ENCODE measurements around the gene YWHAQ.
"Not testable (repeated sequence)": the region's sequence is repeated elsewhere in the genome, so short reads cannot be mapped to it uniquely, and the experiment has no call there.

Gene YWHAQ

DNA sequence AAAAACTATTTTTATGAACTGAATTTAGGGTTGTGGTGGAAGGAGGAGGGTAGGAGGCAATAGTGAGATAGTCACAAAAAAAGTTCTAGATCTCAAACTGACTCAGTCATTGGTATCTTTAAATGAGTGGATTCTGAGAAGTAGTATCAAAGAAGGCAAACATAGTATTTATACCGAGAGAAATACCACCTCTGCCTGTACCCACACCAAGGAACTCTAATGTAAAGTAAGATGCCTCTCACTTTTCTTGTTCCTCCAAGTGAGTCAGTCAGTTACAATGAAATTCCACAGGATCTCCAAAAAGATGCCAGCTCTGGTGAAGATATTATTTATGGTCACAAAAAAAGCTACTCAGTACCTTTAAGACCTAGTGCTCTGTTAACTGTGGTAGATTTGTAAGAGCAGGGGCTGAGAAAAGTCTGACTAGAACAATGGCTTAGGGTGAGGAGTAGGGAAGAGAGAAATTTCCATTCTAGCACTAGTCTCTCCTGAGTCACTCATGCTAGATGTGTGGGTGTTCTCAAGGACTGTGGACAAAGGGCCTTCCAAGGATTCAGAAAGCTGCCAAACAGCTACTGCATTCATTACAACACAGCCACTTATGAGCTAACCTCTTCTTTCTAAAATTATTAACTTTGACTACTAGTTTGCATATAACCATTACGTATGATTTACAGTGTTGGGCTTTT, 36.3 kb downstream of the YWHAQ start:
- DNase-seq (ENCODE audit: low spot score), result peak; percentile 84

DNA sequence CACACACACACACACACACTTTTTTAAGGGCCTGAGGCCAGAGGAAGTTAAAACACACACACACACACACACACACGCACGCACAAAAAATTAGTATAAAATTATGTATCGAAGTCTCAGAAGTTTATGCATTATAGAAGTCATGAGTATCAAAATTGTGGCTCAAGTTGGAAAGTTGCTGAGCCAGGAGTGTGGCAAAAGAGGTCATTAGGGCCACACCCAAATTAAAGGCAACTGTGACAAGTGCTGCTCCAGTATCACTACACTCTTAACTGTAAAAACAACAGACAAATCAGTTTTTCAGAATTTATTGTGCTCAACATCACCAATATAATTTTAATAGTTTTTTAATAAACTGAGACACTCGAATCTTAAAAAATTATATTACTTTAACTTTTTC, 36.9 kb downstream of the YWHAQ start:
- DNase-seq (ENCODE audit: low spot score), result no peak

DNA sequence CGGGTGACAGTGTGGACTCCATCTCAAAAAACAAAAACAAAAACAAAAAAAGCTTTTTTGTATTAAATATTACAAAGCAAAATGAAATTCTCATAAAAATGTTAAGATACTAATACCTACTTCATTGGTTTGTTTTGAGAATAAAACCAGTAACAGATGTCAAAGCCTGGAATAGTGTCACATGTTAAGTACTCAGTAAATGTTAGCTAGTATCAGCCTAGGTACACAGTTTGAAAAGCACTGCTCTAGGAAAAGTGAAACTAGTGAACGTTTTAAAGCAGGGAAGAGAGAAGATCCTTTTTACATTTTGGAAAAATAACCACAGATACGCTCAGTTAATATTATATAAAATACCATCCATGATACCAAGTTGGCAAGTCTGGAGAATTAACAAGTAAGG, 38.1 kb downstream of the YWHAQ start:
- DNase-seq (ENCODE audit: low spot score), result no peak

DNA sequence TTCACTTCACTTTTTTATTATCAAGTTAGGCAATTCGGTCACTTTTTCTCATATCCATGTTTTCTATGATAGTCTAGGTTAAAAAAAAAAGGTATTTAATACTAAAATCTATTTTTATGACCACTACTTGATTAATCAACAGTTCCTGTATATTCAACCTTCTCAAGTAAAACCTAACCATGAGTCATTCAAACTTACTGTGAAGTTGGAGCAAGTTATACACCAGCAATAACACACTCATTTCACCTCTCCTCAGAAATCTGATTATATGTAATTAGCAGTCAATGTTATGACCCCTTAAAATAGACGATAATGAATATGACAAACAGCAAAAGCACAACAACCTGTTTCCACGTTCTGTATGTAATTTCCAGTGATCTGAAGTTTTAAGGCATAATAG, 40.2 kb downstream of the YWHAQ start:
- no peak for DNase-seq (ENCODE audit: low spot score)

DNA sequence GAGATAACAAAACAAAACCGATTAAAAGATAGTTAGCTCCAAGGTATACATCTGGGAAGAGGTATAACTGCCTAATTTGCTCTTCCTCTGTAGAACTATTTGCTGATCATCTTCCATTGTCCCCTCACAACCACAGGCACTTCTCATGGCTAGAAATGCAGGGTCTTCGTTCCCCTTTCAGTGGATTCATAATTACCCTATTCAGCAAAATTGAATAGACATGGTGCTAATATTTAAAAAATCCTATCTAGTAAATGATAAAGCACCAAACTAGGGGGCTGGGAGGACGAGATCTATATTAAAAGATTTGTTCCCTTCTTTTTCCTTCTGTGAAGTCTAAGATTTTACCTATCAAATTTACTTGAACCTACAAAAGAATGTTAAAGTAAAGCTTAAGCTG, 44.3 kb downstream of the YWHAQ start:
- no peak for DNase-seq (ENCODE audit: low spot score)

DNA sequence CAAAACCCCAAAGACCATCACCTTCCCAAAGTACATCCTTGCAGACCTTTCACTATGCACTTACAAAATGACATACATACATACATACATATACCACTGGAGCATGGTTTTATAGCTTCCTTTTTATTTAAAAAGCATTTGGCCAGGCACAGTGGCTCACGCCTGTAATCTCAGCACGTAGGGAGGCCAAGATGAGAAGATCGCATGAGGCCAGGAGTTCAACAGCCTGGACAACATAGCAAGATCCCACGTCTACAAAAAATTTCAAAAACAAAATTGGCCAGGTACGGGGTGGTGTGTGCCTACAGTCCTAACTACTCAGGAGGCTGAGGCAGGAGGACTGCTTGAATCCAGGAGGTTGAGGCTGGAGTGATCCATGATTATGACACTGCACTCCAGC, 45.3 kb downstream of the YWHAQ start:
- no peak for DNase-seq (ENCODE audit: low spot score)

DNA sequence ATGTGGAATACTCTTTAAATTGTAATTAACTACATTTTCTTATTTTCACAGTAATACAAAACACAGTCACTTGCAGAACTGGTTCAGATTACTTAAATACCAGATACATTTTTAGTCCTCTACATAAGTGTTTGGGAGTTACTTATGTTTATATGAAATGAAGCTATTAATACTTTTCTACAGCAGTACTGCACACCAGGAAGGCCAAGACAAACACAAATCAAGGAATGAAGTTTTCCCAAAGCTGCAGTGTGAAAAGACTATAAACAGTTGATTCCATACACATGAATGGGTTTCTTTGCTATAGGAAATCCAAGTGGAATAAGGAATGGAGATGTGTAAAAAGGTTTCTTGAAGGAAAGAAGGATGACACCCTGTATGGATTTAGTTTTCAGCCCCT, 45.9 kb downstream of the YWHAQ start:
- not testable (repeated sequence) for DNase-seq (ENCODE audit: low spot score)

DNA sequence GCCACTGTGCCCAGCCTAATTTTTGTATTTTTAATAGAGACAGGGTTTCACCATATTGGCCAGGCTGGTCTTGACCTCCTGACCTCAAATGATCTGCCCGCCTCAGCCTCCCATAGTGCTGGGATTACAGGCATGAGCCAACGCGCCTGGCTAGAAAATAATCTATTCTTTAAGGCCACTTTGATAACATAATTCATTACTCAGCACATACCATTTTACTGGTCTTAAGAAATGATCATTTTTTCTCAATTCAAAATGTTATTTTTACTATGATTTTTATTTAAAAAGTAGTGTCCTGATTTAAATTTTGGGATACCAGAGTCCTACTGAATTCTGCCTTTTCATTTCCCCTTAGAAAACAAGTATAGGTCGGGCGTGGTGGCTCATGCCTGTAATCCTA, 48.2 kb downstream of the YWHAQ start:
- no peak for DNase-seq (ENCODE audit: low spot score)

DNA sequence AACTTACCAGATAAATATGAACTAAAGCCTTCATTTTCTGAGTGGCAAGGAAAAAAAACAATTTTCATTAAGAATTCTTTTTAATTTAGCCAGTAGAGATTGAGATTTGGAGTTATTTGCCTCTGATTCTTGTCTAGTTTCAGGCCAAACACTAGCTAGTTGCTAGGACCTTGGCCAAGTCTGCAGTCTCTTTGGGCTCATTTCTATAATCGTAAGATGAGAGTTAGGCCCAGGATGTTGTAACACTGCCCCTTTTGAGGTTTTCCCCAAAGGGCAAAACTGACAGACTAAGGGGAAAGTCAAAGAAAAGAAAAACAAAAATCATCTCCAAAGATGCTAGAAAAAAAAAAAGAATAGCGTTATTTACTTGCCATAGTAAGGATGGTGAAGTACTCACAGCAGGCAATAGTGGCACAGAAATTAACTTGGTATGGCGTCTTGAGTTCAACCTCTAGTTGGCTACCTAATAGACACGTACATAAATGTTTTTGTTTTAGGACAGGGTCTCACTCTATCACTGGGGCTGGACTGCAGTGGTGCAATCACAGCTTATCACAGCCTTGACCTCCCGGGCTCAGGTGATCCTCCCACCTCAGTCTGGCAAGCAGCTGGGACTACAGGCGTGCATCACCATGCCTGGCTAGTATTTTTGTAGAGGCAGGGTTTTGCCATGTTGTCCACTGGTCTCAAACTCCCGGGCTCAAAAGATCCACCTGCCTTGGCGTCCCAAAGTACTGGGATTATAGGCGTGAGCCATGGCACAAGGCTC, 52.1 kb downstream of the YWHAQ start:
- no peak for DNase-seq (ENCODE audit: low spot score)

DNA sequence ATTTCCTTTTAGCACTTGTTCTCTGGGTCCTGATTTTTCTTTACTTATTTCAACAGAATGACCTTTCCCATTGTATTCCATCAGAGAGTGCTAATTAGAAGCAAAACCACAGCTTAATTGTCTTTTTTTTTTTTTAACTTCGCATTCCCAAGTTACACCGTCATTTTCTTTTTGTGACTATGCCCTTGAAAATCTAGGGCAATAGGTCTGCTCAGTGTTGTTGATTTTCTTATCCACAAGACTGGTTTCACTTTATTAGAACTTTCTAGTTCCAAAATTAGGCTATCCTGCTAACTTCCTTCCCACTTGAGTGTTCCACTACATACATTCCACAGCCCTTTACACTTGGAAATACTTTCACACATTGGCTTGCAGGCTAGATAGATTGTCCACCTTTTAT, 56.5 kb downstream of the YWHAQ start:
- DNase-seq (ENCODE audit: low spot score), result no peak

DNA sequence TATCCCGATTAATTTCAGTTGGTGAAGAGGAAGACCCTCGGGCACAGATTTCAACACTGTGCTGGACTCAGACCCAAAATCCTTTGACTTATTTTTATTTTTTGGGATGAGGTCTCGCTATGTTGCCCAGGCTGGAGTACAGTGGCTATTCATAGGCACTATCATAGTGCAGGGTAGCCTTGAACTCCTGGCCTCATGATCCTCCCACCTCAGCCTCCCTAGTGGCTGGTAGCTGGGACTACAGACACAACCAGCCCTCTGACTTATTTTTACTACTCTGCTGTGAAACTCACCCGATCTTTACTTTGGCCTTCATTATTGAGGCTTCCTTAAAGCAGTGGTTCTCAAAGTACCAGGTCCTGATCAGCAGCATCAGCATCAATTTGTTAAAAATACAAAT, 57.0 kb downstream of the YWHAQ start:
- no peak for DNase-seq (ENCODE audit: low spot score)

DNA sequence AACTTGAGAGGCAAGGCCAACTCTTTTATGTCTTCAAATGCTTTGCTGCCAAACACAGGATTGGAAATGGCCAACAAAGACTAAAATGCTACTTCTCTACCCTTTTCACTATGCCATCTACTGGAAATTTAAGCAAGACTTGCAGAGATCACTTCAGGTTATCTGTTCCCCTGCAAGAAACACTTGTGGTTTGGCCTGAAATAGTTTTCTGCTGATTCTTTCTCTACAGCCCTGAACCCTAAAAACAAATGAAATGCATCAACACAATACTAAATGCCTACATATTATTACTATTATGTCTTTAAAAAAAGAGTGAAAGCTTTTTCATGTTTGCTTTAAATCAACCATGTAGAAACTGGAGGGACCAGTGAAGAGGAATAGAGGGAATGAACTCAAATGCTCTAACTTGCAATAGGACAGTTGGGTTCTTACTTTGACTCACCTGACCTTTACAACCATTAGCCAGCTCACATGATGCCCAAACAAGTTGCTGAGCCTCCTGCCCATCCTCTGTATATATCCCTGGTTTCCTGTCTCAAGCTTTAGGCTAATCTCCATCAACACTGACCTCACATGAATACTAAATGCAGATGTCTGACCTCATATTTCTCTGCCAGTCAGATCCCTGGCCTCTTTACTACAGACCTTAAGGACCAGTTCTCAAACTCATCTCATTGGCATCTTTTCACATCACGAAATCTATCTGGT, 57.6 kb downstream of the YWHAQ start:
- DNase-seq (ENCODE audit: low spot score), result no peak

DNA sequence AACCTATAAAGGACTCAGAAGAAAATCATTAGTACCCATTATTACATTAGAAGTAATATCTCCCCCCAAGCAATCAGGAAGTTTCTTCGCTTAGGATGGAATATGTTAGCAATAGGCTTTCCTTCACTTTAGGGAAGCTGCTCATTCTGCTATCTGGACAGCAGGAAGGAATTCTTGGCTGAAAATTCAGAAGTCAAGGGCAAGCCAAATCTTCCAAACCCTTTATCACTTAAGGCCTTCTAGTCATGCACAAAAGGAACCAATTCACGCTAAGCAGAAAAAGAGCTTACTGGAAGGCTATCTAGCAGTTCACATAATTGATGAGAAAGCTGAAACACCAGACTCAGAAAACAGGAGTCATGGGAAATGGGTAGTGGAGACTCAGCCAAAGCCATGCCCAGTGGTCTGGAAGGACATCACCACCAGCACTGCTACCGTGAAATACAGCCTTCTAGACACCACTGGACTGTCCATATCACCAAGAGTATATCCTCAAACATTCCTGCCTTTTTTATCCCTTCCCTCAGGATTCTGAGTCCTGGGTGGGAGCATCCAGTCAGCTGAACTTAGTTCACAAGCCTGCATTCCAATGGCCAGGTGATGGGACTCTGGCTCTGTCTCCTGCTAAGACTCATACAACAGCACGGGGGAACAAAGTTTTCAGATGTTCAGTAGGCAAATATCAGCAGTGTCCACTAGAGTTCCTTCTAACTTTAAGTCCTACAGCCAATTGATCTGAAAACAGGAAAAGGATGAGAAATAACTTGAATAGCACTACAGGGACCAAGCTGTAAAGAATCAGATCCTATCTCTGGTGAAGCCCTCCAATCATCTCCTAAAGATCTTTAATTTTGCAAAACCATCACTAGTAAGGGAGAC, 60.4 kb downstream of the YWHAQ start:
- DNase-seq (ENCODE audit: low spot score), result no peak

DNA sequence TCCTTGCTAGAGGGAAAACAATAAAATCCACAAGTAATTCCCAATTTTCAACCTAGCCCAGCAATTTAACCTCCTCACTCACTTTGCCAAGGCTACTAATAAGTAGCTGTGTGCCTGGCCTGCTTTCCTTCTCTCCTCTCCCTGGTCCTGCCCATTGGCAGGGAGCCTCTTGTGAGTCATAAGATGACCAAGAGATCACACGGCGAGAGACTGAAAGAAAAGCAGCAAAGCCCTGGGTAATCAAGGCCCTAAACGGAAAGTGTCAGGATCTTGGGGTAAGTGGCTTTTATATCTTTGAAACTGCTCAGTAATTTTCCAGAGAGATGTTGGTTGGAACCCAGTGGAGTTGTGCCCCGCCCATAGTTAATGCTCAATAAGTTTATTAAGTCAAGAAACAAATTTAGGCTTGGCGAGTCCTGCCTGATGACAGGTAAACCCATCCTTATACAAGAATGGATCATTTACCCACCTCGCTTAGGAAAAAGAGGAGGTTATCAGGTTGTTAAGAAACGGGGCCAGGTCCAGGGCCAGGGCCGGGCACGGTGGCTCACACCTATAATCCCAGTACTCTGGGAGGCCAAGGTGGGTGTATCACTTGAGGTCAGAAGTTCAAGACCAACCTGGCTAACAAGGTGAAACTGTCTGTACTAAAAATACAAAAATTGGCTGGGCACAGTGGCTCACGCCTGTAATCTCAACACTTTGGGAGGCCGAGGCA, 65.2 kb downstream of the YWHAQ start:
- DNase-seq (ENCODE audit: low spot score), result peak; percentile 89

DNA sequence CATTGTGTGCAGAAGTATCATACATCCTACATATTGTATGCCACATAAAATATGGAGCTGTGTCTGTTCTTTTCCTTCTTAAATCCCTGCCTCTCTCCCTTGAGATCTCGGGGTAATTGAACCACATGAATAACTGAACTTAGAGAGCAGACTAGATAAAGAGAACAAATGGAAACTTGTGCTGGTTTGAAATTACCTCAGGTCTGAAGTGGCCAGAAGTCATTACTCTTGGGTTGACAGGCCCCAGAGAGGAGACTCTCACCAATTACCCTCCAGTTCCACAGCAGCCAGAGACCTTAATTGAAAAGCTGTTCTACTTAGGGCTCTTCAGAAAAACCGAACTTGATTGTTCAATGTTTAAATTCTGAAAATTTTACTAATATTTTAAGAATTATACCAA, 70.2 kb downstream of the YWHAQ start:
- no peak for DNase-seq (ENCODE audit: low spot score)

DNA sequence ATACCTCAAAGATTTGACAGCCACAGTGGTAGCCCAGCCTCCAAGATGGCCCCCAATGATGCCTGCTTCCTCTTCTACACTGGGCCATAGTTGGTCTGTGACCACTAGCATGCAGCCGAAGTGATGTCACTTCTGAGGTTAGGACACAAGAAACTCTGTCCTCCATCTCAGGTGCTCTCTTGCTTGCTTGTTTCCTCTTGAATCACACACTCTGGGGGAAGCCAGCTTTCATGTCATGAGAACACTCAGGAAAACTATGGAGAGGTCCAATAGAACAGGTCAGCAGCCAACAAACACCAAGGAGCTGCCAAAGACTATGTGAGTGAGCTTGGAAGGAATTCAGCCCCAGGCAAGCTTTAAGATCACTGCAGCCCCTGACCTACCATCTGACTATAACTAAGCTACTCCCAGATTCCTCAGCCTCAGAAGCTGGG, 71.8 kb downstream of the YWHAQ start:
- peak; percentile 53 for DNase-seq (ENCODE audit: low spot score)

DNA sequence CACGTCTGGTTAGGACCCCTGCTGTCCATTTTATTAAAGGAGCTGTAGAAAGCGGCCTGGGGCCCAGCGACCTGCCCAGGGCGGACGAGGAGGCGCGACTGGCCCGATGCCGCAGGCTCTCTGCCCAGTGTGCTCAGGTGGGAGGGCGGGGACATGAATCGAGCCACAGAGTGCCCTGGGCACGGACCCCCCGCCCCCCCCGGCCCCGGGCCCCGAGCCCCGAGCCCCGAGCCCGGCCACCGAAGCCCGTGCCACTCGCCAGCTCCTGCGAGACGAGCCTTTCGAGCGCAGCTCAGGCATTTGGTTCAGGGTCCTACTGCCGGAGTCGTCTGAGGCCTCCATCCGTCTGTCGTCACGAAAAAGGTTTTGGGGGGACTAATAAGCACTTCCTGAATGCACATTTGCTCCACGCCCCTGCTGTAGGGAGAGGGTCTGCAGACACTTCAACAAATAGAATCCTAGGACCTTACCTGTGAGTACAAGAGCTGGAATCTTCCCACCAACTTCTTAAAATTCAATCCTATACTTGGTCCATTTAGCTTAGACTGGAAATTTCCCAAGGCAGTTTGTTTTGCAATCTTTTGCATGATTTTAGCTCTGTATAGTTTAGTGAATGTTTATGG, 74.6 kb downstream of the YWHAQ start:
- DNase-seq (ENCODE audit: low spot score), result no peak

DNA sequence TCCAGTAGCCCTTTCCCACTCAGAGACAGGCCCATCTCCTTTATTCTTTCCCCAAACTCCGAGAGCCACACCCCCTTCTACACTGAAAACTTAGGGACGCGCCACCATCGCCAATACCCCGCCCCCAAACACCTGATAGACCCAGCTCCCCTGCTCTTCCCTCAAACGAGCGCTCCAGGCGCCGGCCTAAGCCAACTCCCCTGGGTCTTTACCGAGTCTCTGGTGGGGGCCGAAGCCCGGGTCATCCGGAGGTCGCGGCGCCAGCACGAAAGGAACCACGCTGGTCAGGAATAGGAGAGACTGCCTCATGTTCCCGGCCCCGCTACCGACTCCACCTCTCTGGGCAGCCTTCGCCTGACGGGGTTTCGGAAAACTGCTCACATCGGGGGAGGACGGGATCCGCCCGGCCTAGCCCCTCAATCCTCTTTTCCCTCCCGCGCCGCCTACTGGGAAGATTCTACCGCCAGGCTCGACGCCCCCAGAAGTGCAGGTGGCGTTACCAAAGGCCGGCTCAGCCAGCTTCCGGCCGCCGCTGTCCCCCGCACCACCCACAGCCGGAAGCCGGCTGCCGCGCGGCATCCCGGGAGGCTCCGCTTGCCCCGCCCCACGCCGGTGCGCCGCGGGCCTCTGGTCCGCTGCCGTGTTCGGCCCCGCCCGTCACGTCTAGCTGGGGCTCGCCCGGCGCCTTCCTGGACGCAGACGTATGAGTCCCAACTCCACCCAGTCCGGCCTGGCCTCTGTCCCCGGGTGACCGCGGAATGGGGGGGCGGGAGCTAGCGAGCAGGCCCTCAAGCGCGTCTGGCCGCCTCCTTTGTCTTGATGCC, 75.3 kb downstream of the YWHAQ start, which contains the start of gene ADAM17:
TSS of gene ADAM17 (minus strand) at position 534 of the 824 bp plus-strand sequence. CDS start at position 309, 225 bp downstream.
- peak; percentile 97 for DNase-seq (ENCODE audit: low spot score)

DNA sequence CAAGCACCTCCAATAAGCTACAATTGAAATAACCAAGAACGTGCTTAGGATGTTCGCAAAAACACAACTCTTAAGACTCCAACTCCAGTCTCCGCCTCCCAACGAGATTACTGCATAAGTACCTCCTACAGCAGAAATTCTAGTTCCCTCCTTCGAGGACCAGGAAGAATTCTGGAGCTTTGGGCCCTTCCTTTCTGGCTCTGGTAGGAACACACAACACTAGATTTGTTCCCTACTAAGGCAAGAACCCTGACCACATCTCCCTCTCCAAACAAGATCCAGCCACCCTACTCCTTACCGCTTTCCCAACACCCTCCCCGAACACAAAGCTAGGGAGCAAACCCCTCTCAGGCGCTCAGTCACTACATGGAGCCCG, 75.9 kb downstream of the YWHAQ start:
- DNase-seq (ENCODE audit: low spot score), result peak; percentile 51

All from GM03348 (cell line).